HUES64 (cell line): ENCODE results near the gene PRR23B.

Experiments used
- H3K27ac ChIP-seq: 2 replicates; pipeline ENCODE4 v1.7.0; 2013; ENCODE audit warnings: low read depth, low read length, inconsistent platforms
- H3K27me3 ChIP-seq: 2 replicates; pipeline ENCODE4 v1.6.1; 2013; ENCODE audit warnings: mild to moderate bottlenecking, low read length; ENCODE audit not compliant: insufficient read depth
- H3K36me3 ChIP-seq: 2 replicates; pipeline ENCODE4 v1.6.1; 2013; ENCODE audit warnings: mild to moderate bottlenecking, low read length; ENCODE audit not compliant: insufficient read depth
- H3K4me1 ChIP-seq: 2 replicates; pipeline ENCODE4 v1.6.1; 2013; ENCODE audit warnings: mild to moderate bottlenecking, low read length, moderate library complexity; ENCODE audit not compliant: insufficient read depth
- H3K4me3 ChIP-seq: 2 replicates; pipeline ENCODE4 v1.5.1; 2013; ENCODE audit warnings: mild to moderate bottlenecking, low read length, moderate library complexity
- H3K9ac ChIP-seq: 2 replicates; pipeline ENCODE4 v1.6.1; 2013; ENCODE audit warnings: mild to moderate bottlenecking, low read depth, low read length
- H3K9me3 ChIP-seq: 2 replicates; pipeline ENCODE4 v1.6.1; 2013; ENCODE audit warnings: low read depth, low read length; ENCODE audit not compliant: insufficient read depth
- WGBS: fragments of 150-250, 120-280 bp; methylation state at CpG from one replicate; pipeline ENCODE4 v1.1.7; 2013; ENCODE audit warnings: missing lambda C conversion rate; 5-methylcytosine and 5-hydroxymethylcytosine counted together

Gene PRR23B

GRCh38 chr3:138972941-138973340 lies 47.8 kb downstream of the PRR23B start:
- WGBS = 86% methylated on average over 5 of the region's 5 CpGs
- Histone ChIP-seq H3K9ac (no peak overlapping the region), H3K36me3 (no peaks in the 10 kb centered on the region), H3K27ac (no peak overlapping the region), H3K4me3 (no peak overlapping the region), H3K27me3 (no peaks in the 10 kb centered on the region), H3K9me3 (no peaks in the 10 kb centered on the region), H3K4me1 (no peaks in the 10 kb centered on the region)

GRCh38 chr3:138971766-138972320 lies 48.9 kb downstream of the PRR23B start:
- no peaks in the 10 kb centered on the region for H3K4me1 ChIP-seq
- no peak overlapping the region for H3K27ac ChIP-seq
- no peak overlapping the region for H3K4me3 ChIP-seq
- no peaks in the 10 kb centered on the region for H3K36me3 ChIP-seq
- H3K9ac ChIP-seq = no peak overlapping the region
- H3K9me3 ChIP-seq = no peaks in the 10 kb centered on the region
- H3K27me3 ChIP-seq = no peaks in the 10 kb centered on the region
- WGBS = 88% methylated on average over 6 of the region's 6 CpGs
